ENCODE data around the gene HIBADH.
"Not testable (repeated sequence)": the region's sequence is repeated elsewhere in the genome, so short reads cannot be mapped to it uniquely, and the experiment has no call there.

HIBADH gene

GRCh38 chr7:27678617-27679260 lies 16.1 kb upstream of the HIBADH start:
- no peak for DNase-seq (ENCODE audit: low read depth in 3 of 3)

DNA sequence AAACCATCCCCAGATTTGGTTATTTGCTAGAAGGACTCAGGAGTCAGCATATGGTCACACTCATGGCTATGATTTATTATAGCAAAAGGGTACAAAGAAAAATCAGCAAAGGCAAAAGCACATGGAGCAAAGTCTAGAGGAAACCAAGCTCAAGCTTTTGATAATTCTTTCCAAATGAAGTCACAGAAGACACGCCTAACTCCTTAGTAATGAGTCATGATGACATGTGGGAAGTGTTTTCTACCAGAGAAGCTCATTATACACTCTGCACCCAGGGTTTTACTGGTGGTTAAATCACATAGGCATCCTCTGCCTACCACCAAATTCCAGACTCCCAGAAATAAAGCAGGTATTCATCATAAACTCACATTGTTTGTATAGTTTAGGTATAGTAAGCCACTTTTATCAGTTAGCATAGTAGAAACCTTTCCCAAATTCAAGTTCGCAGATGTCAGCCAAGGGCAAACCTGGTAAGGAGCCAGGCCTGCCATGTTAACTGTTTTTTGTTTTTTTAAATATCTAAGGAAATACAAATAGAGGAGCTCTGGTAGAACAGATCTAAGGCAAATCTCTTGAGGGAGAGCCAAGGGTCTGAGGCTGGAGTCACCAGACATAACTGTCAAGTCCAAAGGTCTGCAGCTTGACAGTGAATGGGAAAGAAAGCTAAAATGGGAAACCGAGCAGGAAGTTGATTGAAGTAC lies 15.4 kb upstream of the HIBADH start:
- no peak for DNase-seq (ENCODE audit: low read depth in 3 of 3)

DNA sequence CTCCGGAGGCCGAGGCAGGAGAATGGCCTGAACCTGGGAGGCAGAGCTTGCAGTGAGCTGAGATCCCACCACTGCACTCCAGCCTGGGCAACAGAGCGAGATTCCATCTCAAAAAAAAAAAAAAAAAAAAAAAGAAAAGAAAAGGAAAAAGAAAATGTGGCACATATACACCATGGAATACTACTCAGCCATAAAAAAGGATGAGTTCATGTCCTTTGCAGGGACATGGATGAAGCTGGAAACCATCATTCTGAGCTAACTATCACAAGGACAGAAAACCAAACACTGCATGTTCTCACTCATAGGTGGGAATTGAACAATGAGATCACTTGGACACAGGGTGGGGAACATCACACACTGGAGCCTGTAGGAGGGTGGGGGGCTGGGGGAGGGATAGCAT lies 11.4 kb upstream of the HIBADH start:
- DNase-seq (ENCODE audit: low read depth in 3 of 3), result not testable (repeated sequence)

GRCh38 chr7:27671675-27672074 lies 9.0 kb upstream of the HIBADH start:
- DNase-seq (ENCODE audit: low read depth in 3 of 3), result no peak

- DNase-seq (ENCODE audit: low read depth in 3 of 3), result no peak
Measured at GRCh38 chr7:27670676-27671075, 8.0 kb upstream of the HIBADH start.

DNA sequence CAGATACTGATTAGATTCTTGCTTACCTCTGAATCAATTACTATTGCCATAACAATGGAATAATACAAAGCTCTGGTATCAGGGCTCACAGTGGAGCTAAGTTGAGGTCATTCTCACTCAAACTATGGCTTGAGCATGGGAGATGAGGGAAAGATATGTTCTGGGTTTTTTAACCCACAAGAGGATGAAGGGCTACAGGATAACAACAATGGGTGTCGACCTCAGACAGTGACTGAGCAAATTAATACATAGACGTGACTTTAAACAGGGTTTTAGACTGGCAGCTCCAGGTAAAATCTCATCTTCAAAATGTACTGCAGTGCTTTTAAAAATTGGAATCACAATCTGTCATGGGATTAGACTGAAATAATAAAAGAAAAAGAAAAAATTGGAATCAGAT lies 7.5 kb upstream of the HIBADH start:
- DNase-seq (ENCODE audit: low read depth in 3 of 3), result no peak

- DNase-seq (ENCODE audit: low read depth in 3 of 3), result no peak
Measured at GRCh38 chr7:27665531-27665930, 2.8 kb upstream of the HIBADH start.

GRCh38 chr7:27663989-27664331 lies 1.3 kb upstream of the HIBADH start:
- DNase-seq (ENCODE audit: low read depth in 3 of 3), result no peak

GRCh38 chr7:27661811-27662489 lies 733 bp downstream of the HIBADH start:
- DNase-seq (ENCODE audit: low read depth in 3 of 3), result peak in 2 of 3 experiments; percentile 1 to 3

GRCh38 chr7:27656724-27657123 lies 6.0 kb downstream of the HIBADH start:
- no peak for DNase-seq (ENCODE audit: low read depth in 3 of 3)

GRCh38 chr7:27655184-27655583 lies 7.5 kb downstream of the HIBADH start:
- DNase-seq (ENCODE audit: low read depth in 3 of 3), result no peak

GRCh38 chr7:27652518-27652917 lies 10.2 kb downstream of the HIBADH start:
- DNase-seq (ENCODE audit: low read depth in 3 of 3), result no peak

DNA sequence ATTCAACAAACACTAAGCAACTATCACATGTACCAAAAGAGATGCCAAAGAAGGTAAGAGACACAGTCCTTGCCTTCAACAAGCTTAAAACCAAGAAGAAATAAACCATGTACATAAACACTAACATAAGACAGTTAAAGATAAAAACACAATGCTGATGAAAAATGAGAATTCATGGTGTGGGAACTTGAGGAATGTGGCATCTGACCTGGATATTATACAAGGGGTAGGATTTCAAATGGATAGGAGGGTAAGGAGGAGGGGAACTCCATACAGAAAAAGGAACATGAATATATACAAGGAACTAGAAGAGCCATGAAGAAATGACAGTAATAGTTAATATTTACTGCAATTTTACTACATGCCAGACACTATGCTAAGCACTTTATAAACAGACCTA lies 11.0 kb downstream of the HIBADH start:
- DNase-seq (ENCODE audit: low read depth in 3 of 3), result no peak

- DNase-seq (ENCODE audit: low read depth in 3 of 3), result no peak
Measured at GRCh38 chr7:27650283-27650682, 12.4 kb downstream of the HIBADH start.

GRCh38 chr7:27647489-27647888 lies 15.2 kb downstream of the HIBADH start:
- DNase-seq (ENCODE audit: low read depth in 3 of 3), result no peak

DNA sequence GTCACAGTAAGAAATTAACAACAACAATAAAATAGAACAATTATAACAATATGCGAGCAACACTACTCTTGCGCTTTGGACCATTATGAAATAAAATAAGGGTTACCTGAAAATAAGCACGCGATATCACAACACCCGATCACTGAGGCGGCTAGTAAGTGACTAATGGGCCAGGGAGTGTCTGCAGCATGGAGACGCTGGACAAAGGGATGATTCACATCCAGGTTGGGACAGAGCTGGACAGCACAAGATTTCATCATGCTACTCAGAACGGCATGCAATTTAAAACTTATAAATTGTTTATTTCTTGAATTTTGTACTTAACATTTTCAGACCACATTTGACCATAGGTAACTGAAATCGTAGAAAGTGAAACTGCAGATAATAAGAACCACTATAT lies 15.6 kb downstream of the HIBADH start:
- DNase-seq (ENCODE audit: low read depth in 3 of 3), result no peak

DNA sequence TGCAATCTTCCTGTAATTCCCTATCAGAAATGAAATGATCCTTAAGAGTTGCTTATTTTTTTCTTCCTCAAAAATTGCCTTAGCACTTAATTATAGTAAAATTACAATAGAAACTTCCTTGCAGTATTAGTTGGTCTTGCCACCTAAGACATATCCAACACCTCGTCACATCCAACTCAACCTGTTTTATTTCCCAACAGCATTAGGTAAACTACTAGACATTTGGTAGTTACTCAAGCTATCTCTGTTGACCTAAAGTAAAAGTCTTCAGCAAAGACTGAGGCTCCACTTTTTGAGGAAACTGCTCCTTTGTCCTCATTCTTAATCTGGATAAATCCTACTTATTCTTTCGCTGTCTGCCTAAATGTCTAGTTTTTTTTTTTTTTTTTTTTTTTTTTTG lies 20.4 kb downstream of the HIBADH start:
- no peak for DNase-seq (ENCODE audit: low read depth in 3 of 3)

DNA sequence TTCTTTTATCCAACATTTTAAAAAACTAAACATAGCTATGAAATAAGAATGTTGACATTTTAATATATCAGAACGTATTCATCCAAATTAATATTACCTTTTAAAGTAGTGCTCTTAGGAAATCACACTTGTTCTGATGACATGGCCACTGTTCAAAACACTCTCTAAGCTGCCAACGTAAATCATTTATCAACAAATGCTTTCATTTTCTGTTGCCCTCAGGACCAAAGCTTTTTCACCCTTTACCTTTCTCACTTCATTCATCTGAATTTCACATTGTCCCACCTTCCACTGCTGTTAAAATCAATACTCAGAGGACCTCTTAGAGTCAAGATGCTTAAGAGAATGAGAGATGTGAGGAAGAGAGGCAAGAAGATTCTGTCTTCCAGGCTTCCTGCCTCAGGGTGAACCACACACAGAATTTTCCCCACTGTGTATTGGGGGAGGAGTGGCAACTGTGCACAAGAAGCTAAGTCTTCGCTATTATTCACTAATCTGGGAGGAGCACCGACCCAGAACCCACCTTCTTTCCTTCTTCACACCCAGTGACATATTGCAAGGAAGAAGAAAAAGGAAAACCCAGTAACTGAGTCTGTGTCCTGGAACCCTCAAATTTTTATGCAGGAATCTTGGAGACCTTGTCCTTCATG lies 21.0 kb downstream of the HIBADH start:
- no peak for DNase-seq (ENCODE audit: low read depth in 3 of 3)

DNA sequence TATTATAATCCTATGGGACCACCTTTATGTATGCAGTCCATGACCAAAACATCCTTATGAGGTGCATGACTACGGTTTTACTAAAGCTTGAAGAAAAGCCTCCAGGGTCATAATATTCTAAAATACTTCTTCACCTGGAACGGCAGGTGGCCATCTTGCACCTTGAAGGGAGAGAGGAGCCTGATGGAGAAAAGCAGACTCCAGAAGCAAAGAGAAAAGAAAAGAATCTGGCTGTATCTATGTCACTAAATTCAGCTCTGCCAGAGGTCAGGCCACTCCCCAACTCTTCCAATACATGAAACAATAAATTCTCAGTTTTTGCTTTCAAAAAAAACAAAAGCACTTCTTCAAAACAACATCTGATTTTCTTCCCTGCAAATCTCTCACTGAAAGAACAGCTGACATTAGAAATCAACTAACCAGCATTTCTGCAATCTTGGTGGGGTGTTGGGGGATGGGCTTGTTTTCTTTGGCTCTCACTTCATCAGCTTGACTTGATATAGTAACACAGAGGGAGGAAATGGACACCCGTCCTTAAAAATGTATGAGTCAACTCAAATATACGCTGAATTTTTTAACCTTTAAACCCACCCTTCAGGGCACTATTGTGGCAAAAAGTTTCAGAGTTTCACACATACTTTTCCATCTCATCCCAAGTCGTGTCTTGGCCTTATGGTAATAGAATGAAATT lies 21.7 kb downstream of the HIBADH start:
- no peak for DNase-seq (ENCODE audit: low read depth in 3 of 3)

- no peak for DNase-seq (ENCODE audit: low read depth in 3 of 3)
Measured at GRCh38 chr7:27639851-27640250, 22.8 kb downstream of the HIBADH start.

DNA sequence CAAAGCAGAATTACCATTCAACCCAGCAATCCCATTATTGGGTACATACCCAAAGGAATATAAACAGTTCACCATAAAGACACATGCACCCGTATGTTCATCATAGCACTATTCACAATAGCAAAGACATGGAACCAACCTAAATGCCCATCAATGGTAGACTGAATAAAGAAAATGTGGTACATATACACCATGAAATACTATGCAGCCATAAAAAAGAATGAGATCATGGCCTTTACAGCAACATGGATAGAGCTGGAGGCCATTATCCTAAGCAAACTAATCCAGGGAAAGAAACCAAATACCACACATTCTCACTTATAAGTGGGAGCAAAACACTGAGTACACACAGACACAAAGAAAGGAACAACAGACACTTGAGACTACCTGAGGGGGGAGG lies 23.6 kb downstream of the HIBADH start:
- DNase-seq (ENCODE audit: low read depth in 3 of 3), result not testable (repeated sequence)

Measured in stimulated activated CD4-positive, alpha-beta T cell treated with anti-CD3 and anti-CD28 coated beads, TNF-alpha, amount 100 ng/mL, for 4 hours (primary cell).